Calu3 (cell line): ENCODE data around the gene OSBPL5. TPM values are rescaled to one million over a fixed set of nuclear protein-coding genes. Genes with fewer than 3 reads are reported as not detected.

Source experiments
- BruUV-seq: library from RNA; stranded (reverse); fragments of 400-500 nt; replicated peaks from 2 replicates; lab custom pipeline; 2021; lab: Mats Ljungman, UMichigan
- CTCF ChIA-PET: fragments of 300-600 bp; sonication (Branson Sonifier 250); formaldehyde crosslinking; loops from one replicate; lab custom pipeline; 2022; ENCODE audit warnings: antibody characterized with exemption; lab: Charles Lee
- DNase-seq: peaks from one replicate; pipeline ENCODE4 v3.0.0; 2022
- H3K27ac Mint-ChIP-seq: one replicate; pipeline ENCODE4 v1.8.0; 2022; ENCODE audit warnings: mixed read lengths; ENCODE audit not compliant: unreplicated experiment
- H3K27me3 Mint-ChIP-seq: one replicate; pipeline ENCODE4 v1.8.0; 2022; ENCODE audit warnings: mixed read lengths; ENCODE audit not compliant: unreplicated experiment
- H3K36me3 Mint-ChIP-seq: one replicate; pipeline ENCODE4 v1.8.0; 2022; ENCODE audit warnings: mild to moderate bottlenecking, moderate library complexity, mixed read lengths; ENCODE audit not compliant: insufficient read depth, unreplicated experiment
- H3K4me1 Mint-ChIP-seq: one replicate; pipeline ENCODE4 v1.8.0; 2022; ENCODE audit warnings: mild to moderate bottlenecking, low read depth, mixed read lengths; ENCODE audit not compliant: unreplicated experiment
- H3K4me3 Mint-ChIP-seq: one replicate; pipeline ENCODE4 v1.8.0; 2022; ENCODE audit warnings: mild to moderate bottlenecking, low read depth, moderate library complexity, mixed read lengths; ENCODE audit not compliant: unreplicated experiment
- H3K9me3 Mint-ChIP-seq: one replicate; pipeline ENCODE4 v1.8.0; 2022; ENCODE audit warnings: low read depth, mixed read lengths; ENCODE audit not compliant: unreplicated experiment
- intact Hi-C: fragments of 100-400 bp; cut with micrococcal nuclease; formaldehyde crosslinking; loops from one replicate; pipeline ENCODE4 v1.10.0; 2022; ENCODE audit not compliant: unreplicated experiment
- total RNA-seq: library from RNA; stranded (reverse); gene quantifications from 2 replicates; pipeline ENCODE4 v1.2.3, GENCODE V29; 2022
- TF ChIP-seq, protein P1 (sequence below): fragments of 200-600 bp; IDR thresholded peaks from one replicate; pipeline ENCODE4 v1.8.0; 2022; ENCODE audit warnings: antibody characterized with exemption; ENCODE audit not compliant: unreplicated experiment

The OSBPL5 gene
- total RNA-seq, 1 experiment from 2014 or later: 7.1 TPM

DNA sequence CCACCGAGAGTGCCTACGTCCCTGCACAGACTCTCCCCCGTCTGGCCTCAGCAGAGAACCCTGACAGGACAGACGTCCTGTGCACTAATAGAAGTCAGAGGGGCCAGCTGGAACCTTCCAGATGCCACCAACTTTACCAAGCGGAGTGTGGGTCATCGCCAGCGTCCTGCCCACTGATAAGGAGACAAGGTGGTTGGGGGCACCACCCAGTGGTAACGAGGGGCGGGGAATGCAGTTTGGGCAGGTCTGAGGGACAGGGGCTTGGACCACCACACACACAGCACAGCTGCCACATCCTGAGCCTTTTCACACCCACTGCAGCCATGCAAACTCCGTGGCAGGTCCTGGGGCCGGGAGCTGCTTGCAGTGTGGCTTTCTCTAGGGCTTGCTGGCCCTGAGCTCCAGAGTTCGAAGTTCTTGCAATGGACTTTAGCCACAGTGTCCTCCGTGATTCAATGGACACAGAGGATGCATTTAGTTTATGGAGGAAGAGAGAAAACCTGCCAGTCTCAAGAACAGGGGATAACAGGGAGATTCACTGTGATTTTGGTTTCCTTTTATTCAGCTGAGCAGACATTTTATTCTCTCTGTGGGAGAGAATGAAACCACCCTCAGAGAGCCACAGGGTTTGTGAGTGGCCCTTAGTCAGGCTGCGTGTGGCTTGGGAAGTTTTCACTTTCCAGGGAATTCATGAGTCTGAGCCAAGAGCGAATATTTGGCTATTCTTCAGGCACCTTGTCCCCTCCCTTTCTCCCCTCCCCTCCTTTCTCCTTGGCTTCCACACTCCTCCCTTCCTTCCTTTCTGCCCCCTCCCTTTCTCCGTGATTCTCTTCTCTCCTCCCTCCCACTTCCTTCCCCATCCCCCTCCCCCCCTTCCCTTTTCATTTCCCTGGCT is 40.4 kb upstream of the OSBPL5 start:
- H3K4me1 Mint-ChIP-seq: no peaks in the 10 kb centered on the region
- H3K27ac Mint-ChIP-seq: no peak overlapping the region
- CTCF ChIA-PET: no interaction called here
- TF ChIP-seq, protein P1, sequence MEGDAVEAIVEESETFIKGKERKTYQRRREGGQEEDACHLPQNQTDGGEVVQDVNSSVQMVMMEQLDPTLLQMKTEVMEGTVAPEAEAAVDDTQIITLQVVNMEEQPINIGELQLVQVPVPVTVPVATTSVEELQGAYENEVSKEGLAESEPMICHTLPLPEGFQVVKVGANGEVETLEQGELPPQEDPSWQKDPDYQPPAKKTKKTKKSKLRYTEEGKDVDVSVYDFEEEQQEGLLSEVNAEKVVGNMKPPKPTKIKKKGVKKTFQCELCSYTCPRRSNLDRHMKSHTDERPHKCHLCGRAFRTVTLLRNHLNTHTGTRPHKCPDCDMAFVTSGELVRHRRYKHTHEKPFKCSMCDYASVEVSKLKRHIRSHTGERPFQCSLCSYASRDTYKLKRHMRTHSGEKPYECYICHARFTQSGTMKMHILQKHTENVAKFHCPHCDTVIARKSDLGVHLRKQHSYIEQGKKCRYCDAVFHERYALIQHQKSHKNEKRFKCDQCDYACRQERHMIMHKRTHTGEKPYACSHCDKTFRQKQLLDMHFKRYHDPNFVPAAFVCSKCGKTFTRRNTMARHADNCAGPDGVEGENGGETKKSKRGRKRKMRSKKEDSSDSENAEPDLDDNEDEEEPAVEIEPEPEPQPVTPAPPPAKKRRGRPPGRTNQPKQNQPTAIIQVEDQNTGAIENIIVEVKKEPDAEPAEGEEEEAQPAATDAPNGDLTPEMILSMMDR: no peak
- no peak overlapping the region for H3K4me3 Mint-ChIP-seq
- no peaks in the 10 kb centered on the region for H3K9me3 Mint-ChIP-seq
- no peaks in the 10 kb centered on the region for H3K36me3 Mint-ChIP-seq
- H3K27me3 Mint-ChIP-seq: peaks cover 40% of the 10 kb centered on the region
- no TSS peak for BruUV-seq
- intact Hi-C loops: no loop called here
- DNase-seq: no peak

DNA sequence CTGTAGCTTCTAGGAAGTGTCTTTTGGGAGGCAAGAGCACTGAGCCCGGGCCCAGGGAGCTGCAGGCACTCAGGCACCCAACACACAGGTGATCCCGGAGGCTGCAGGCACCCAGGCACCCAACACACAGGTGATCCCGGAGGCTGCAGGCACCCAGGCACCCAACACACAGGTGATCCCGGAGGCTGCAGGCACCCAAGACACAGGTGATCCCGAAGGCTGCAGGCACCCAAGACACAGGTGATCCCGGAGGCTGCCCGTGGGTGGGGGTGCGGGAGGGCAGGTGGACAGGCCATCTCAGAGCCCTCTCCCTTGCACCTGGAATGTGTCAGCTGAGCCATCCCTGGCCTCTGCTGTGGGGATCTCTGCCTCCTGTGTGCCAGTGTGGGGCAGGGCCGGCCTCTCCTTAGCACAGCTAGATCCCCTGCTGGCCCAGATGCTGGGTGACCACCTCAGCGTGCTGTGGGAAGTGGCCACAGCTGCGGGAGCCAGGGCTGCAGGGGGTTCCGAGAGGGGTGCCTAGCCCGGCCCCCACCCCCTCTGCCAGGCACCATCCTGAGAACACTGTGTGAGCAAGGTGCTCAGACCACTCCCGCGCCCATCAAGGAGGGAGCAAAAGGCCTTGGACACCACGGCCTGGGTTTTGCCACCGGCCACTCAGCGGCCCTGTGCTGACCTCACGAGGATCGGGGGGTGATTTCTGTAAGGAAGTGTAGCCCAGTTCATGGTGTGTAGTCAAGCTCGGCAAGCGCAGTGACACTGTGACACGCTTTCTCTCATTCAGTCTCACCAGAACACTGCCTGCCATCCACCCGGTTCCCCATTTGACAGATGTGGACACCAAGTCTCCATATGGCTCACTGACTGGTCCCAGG is 39.3 kb upstream of the OSBPL5 start:
- Mint-ChIP-seq H3K9me3 (no peaks in the 10 kb centered on the region), H3K27me3 (peaks cover 48% of the 10 kb centered on the region), H3K36me3 (no peaks in the 10 kb centered on the region), H3K4me1 (no peaks in the 10 kb centered on the region), H3K4me3 (no peak overlapping the region), H3K27ac (no peak overlapping the region)
- CTCF ChIA-PET: interaction anchor here (0.8 to 1.2 kb wide), 3 partner anchors 9 to 74 kb away, joined by 3 read pairs; no protein-coding TSS in a partner anchor
- no peak for DNase-seq
- BruUV-seq: no TSS peak
- TF ChIP-seq, protein P1: no peak
- intact Hi-C loops: no loop called here

DNA sequence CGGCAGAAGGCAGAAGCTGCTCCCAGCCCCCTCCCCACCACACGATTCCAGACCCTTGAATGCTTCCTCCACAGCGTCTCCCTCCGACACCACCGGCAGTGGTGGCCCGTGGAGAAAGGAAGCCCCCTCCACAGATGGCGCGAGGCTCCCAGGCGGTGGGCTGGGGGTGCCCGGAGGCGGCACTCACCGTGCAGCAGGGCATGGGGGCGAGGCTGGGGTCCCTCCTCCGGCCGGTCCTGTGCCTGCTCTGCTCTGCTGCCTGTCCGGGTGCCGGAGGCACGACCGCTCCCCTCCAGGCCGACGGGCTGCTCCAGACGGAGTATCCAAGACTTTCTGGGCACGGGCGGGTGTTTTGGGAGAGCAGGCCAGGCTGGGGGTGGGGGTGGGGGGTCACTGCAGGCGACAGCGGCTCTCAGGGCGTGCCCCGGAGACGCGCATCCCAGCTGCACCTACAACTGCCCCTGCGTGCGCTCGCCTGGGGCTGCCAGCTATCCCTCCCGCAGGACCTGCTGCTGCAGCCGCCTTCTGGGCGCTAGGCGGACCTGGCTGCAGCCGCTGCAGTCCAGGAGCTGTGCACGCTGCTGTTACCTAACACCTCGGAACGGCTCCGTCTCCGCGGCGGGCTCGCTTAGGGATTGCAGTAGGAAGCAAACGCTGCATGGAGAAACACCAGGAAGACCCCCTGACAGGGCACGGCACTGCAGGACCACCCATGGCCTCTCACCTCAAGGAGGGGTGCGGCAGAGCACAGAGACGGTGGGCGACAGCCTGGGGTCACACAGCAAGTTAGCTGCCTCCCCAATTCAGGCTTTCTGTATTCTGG is 38.3 kb upstream of the OSBPL5 start:
- H3K36me3 Mint-ChIP-seq: no peaks in the 10 kb centered on the region
- intact Hi-C loops: no loop called here
- no peaks in the 10 kb centered on the region for H3K4me1 Mint-ChIP-seq
- peak; percentile 24 for DNase-seq
- CTCF ChIA-PET: interaction anchor here (0.8 to 1.2 kb wide), 3 partner anchors 8 to 73 kb away, joined by 3 read pairs; no protein-coding TSS in a partner anchor
- peaks cover 53% of the 10 kb centered on the region for H3K27me3 Mint-ChIP-seq
- BruUV-seq: no TSS peak
- TF ChIP-seq, protein P1: no peak
- no peaks in the 10 kb centered on the region for H3K9me3 Mint-ChIP-seq
- H3K27ac Mint-ChIP-seq: no peak overlapping the region
- no peak overlapping the region for H3K4me3 Mint-ChIP-seq

DNA sequence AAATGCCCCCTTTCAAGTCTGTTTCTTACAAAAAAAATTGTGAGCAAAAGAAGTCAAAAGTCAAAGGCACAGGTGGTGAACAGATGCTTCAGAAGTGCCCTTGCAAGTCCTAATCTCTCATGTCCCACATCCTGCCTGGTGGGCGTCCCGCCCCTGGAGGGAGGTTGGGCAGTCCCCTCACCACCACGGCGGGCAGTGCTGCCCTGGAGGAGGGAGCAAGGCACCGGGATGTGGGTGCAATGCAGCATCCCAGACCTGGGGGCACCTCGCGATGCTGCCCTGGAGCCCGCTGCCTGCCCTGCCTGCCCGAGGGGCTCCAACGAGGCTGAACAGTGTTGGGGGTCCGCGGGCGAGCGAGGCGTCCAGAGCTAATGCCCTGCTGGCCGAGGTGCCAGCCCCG is 37.6 kb upstream of the OSBPL5 start:
- H3K4me3 Mint-ChIP-seq: no peak overlapping the region
- BruUV-seq: no TSS peak
- H3K36me3 Mint-ChIP-seq: no peaks in the 10 kb centered on the region
- intact Hi-C loops: no loop called here
- H3K27me3 Mint-ChIP-seq: peaks cover 60% of the 10 kb centered on the region
- TF ChIP-seq, protein P1: no peak
- no peak for DNase-seq
- H3K4me1 Mint-ChIP-seq: no peaks in the 10 kb centered on the region
- CTCF ChIA-PET: no interaction called here
- H3K27ac Mint-ChIP-seq: no peak overlapping the region
- no peaks in the 10 kb centered on the region for H3K9me3 Mint-ChIP-seq
